CD4-positive, alpha-beta T cell treated with Interleukin-4 for 4 hours (primary cell): ENCODE measurements around the gene MC2R.
"Not testable (repeated sequence)": the region's sequence is repeated elsewhere in the genome, so short reads cannot be mapped to it uniquely, and the experiment has no call there.

Source experiments
- DNase-seq: peaks from one replicate; pipeline ENCODE4 v3.0.0-alpha.2; 2020

MC2R gene

DNA sequence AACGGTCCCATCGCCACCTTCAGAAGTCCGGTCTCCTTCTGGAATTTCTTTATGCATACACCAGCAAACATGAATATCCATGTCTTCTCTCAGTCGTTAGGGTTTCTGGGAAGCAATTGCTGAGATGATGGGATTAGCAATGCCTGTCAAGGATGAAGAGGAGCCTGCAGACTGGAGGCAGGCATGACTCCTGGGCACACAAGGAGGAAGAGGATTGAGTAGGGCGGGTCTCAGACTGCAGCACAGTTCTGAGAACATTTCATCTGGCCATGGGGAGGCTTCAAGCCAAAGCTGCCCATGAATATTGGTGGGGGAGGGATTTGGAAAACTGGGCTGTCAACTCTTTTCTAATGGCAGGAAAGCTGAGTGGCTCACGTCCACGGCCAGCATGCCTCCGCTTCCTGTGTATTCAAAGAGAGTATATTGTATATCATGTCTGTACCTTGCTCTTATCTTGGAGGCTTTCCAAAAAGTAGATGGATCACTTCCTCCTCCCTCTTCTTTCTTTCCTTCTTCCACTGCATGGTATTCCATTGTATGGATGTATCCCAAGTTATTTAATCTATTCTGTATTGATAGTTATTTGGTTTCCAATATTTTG is 24.5 kb downstream of the MC2R start:
- DNase-seq, result no peak

- no peak for DNase-seq
These were observed 25.7 kb downstream of the MC2R start for GRCh38 chr18:13889671-13890070.

DNA sequence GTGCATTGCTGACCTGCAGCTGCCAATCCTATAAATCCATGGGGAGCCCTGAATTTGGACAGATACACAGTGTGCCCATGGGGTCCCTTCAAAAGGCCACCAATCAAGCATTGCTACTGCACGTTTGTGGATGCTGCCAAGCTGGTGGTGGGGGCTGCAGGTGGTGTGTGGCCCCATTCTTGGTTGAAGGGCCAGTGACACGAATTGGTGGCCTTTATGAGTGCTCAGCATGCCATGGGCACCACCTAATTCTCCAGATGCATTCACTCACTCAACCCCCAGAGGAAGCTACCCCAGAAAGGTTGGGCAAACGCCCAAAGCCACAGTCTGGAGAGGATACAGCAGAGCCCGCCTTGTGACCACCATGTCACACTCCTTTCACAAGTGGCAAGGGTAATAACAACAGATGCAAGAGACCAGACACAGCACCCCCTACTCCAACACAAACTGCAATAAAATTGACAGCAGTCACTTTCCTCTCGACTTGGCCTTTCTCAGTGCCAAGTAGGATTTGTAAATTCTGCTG is 27.1 kb downstream of the MC2R start:
- no peak for DNase-seq

DNA sequence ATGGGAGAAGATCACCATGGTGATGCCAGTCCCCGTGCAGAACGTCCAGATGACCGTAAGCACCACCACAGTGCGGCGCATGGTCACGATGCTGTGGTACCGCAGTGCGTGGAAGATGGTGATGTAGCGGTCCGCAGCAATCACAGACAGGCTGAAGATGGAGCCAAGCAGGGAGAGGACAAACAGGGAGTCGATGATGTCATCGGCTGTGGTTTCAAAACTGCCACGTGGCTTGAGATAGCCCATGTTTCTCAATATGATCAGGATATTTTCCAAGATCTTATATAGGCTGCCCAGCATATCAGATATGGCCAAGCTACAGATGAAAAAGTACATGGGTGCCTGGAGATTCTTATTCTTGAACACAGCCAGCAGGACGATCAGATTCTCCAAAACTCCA is 30.3 kb downstream of the MC2R start:
- no peak for DNase-seq

DNA sequence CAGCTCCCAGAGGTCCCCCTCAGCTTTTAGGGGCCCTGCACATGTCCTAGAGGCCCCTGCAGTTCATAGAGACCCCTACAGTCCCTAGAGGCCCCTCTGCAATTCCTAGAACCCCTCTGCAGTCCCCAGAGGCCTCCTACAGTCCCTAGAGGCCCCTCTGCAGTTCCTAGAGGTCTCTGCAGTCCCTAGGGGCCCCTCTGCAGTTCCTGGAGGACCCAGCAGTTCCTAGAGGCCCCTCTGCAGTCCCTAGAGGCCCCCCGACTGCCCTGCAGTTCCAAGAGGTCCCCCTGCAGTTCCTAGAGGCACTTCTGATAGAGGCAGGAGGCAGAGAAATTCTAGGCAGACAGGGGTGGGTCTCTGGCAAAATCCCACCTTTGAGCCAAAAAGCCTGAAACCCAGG is 35.4 kb downstream of the MC2R start:
- no peak for DNase-seq

GRCh38 chr18:13879492-13879891 is 35.8 kb downstream of the MC2R start:
- no peak for DNase-seq

- no peak for DNase-seq
These were observed 36.5 kb downstream of the MC2R start for GRCh38 chr18:13878857-13879256.

GRCh38 chr18:13877157-13877556 is 38.2 kb downstream of the MC2R start:
- DNase-seq, result no peak

DNA sequence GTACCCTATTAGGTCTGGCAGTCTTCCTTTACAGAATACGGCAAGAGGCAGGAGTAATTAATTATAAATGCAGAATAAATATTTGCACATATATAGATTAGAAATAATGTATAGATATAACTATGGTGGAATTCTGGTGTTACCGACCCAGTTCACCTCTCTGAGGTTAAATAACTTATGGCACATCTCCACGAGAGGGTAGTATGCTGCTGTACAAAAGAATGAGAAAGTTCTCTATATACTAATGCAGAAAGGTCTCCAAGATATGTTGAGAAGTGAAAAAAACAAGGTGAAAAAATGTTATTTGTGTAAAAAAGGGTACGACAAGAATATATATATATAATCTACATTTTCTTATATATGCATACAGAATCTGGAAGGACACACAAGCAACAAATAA is 40.8 kb downstream of the MC2R start:
- no peak for DNase-seq

DNA sequence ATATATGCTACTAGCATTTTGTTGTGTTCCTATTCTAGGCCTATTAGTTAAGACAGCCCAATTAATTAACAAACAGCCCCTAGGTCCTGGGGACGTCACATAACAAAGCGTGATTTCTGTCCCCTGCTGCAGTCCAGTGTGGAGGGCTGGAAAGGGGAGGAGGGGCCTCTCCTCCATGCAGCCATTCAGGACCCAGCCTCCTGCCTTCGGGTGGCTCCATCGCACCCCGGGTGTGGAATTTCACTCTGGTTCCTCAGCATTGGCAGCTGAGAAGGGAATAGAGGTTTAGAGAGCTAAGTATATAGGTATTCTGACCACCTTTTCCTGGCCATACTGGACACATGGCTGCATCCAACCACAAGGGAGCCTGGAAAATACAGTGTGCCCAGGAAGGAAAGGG is 42.4 kb downstream of the MC2R start:
- DNase-seq, result no peak

DNA sequence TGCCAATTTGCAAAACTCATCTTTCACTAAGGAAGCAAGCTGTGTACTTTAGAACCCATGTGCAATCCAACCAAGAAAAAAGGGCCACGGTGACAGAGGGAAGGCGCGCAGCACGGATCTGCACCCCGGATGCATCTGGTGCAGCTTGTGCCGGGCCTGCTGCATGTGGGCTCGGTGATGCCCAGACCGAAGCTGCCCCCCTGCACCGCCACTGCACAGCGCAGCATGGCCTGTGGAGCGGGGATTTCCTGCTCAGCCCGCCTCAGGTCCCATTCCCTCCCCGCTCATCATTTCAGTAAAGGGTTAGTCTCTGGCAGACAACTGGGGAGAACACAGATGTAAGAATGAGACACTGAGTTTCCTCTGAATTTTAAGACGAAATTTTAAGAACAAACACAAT is 43.0 kb downstream of the MC2R start:
- DNase-seq, result no peak

DNA sequence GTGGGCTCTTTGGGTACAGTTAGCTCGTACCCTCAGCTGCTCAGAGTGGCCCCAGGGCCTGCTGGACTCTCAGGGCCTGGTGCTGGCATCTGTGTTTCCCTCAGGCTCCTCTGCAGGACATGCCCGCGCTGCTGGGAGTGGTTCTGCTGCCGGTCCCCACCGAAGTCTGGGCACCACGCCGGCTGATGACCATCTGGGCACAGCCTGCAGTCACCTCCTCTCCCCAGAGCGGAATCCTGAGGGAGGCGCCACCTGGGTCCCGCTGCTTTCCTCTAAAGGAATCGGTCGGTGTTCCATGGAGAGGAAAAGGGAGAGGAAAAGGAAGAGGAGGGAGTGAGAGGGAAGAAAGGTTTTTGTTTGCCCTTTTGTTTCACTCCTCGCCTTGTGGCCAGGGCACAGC is 43.6 kb downstream of the MC2R start:
- no peak for DNase-seq

DNA sequence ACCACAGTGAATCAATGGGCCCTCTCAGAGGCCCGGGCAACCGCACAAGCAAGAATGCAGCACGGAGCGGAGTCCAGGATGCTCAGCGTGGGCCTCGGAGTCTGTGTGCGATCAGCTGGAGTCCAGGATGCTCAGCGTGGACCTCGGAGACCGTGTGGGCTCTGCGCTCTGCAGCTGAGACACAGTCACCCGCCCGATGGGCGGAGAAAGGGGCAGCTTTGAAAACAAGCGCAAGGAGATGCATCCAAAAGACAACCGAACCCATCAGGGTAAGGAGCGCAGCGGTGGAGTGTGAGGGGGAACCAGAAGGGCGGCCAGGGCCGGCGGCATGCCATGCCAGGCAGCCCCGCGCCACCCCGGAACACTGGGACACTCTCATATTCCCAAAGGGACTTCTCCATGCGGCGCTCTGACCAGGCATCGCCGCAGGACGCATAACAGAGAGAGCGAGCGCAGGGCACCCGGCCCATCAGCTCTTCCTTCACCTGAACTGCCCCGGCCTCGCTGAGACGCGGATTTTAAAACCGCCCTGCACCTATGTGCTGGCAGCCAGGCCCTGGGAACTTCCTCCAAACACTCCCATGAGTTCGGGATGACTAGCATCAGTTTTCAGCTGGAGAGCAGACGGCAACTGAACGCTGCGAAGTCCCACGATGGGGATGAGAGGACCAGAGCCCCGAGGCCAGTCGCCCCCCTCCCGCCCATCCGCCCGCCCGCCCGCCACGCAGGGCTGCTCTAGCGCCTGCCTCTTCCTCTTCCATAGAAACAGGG is 46.6 kb downstream of the MC2R start:
- no peak for DNase-seq

GRCh38 chr18:13862898-13863297 is 52.4 kb downstream of the MC2R start:
- DNase-seq, result not testable (repeated sequence)

- no peak for DNase-seq
These were observed 65.5 kb downstream of the MC2R start for GRCh38 chr18:13849791-13850190.

- no peak for DNase-seq
These were observed 78.8 kb downstream of the MC2R start for GRCh38 chr18:13836559-13836958.

DNA sequence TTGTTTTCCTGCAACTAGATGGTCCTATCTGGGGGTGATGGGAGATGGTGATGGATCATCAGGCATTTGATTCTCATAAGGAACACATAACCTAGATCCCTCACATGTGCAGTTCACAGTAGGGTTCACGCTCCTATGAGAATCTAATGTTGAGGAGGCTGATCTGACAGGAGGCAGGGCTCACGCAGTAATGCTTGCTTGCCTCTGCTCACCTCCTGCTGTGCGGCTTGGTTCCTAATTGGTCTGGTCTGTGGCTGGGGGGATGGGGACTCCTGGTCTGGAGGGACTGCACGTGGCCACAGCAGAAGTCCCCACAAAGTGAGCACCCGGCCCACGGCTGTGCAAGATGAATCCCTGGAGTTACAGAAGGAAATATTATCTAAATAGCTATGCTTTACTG is 80.1 kb downstream of the MC2R start:
- no peak for DNase-seq

DNA sequence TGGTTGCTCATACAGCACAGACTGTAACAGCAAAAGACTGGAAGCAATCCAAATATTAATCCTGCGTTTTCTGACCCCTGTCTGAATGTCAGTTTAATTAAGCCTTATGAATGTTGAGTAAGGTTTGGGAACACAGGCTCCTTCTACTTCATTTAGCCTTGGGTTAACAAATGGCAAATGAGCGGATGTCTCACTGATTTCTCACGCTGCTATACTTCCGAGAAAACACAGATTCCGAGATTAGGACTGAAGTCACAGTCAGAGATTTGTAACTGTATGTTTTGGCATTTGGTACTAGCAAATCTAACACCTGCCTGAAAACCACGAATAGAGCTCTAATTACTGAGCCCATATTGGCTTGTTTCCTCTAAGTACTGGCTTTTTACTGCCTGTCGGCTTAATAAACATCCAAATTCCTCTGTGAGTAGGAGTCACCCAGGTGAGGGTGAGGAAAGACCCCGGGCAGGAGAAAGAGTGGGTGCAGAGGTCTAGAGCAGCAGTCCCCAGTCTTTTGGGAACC is 80.8 kb downstream of the MC2R start:
- DNase-seq, result no peak
